ENCODE measurements around the gene POMT2. TPM values are rescaled to one million over a fixed set of nuclear protein-coding genes. Genes with fewer than 3 reads are reported as not detected.

The POMT2 gene, protein sequence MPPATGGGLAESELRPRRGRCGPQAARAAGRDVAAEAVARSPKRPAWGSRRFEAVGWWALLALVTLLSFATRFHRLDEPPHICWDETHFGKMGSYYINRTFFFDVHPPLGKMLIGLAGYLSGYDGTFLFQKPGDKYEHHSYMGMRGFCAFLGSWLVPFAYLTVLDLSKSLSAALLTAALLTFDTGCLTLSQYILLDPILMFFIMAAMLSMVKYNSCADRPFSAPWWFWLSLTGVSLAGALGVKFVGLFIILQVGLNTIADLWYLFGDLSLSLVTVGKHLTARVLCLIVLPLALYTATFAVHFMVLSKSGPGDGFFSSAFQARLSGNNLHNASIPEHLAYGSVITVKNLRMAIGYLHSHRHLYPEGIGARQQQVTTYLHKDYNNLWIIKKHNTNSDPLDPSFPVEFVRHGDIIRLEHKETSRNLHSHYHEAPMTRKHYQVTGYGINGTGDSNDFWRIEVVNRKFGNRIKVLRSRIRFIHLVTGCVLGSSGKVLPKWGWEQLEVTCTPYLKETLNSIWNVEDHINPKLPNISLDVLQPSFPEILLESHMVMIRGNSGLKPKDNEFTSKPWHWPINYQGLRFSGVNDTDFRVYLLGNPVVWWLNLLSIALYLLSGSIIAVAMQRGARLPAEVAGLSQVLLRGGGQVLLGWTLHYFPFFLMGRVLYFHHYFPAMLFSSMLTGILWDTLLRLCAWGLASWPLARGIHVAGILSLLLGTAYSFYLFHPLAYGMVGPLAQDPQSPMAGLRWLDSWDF
- total RNA-seq, result 8.4 and 10.0 TPM in 2 replicates

DNA sequence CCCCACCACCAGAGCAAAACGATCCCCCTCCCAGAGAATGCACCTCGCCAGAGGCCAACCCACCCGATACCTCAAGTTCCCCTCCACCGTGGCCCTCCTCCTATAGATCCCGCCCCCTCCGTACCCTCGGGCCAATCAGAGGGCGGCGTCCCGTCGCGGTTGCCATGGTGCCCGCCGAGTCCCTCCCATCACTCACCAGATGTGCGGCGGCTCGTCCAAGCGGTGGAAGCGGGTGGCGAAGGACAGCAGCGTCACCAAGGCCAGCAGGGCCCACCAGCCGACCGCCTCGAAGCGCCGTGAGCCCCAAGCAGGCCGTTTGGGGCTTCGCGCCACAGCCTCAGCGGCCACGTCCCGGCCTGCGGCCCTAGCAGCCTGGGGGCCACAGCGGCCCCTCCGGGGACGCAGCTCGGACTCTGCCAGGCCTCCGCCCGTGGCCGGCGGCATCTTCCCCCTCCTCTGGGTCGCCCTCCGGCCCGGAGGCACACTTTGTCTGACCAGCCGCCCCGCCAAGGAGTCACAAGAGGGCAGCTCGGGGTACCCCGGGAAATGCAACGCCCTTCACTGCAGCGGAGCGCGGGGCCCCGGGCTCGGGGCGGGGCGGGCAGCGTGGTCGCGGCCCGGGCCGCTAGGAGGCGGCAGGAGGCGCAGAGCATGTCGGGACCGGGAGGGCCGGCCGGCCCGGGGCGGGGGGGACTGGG is at the start of gene POMT2:
Gene POMT2, minus strand, starts transcription at position 646 of the 698 bp plus-strand sequence. Its CDS starts 202 bp downstream, at position 444.

DNA sequence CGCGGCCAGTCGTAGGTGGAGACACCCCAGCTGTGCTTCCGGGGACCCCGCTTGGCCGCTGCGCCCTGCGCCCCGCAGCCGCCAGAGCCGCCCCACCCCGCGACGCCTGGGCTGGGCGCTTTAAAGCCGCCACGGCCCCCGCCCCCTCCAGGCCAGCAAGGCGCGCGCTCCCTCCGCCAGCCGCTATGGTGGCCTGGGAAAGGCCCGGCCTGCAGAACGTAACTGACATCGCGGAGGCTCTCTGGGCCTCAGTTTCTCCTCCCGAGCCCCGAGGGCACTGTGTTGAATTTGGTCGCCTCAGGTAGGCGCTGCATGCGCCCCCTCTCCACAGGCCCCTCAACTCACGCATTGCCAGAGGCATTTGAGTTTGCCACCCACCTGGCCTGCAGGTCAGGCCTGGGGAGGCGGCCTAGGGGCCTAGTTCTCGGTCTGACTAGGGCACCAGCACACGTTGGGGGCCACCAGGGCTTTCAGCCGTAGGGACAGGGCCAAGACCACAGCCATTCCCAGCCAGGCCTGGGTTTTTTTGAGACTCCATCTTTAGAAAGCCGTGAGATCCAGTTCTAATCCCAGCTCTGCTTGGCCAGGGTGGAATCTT is 49.5 kb downstream of the POMT2 start, which contains the start of gene NGB:
Gene NGB, minus strand, starts transcription at position 94 of the 598 bp plus-strand sequence. CDS start 269 bp downstream, outside the sequence.

Other genes starting within 250 kb of the POMT2 start
- 14.3 and 16.7 TPM in 2 replicates for gene CIPC, start 222.6 kb downstream of the POMT2 start, total RNA-seq
- under 0.01 TPM in 1 of 2 replicates, not detected in the other for gene ZDHHC22, start 179.1 kb downstream of the POMT2 start, total RNA-seq
- 0.32 TPM in 1 of 2 replicates, not detected in the other for gene TMEM63C, start 139.1 kb downstream of the POMT2 start, total RNA-seq
- gene NGB, start 49.7 kb downstream of the POMT2 start, total RNA-seq, result not detected in 2 replicates
- gene GSTZ1, start 153 bp upstream of the POMT2 start, total RNA-seq, result 14.3 and 23.4 TPM in 2 replicates
- 11.0 and 13.8 TPM in 2 replicates for gene TMED8, start 56.2 kb upstream of the POMT2 start, total RNA-seq
- gene SAMD15, start 56.5 kb upstream of the POMT2 start, total RNA-seq, result 2.3 and 4.0 TPM in 2 replicates
- gene NOXRED1, start 102.6 kb upstream of the POMT2 start, total RNA-seq, result 0.15 TPM in 1 of 2 replicates, not detected in the other
- 35.4 and 36.0 TPM in 2 replicates for gene VIPAS39, start 136.7 kb upstream of the POMT2 start, total RNA-seq
- gene AHSA1, start 137.2 kb upstream of the POMT2 start, total RNA-seq, result 186 and 213 TPM in 2 replicates
- under 0.01 TPM in 1 of 2 replicates, not detected in the other for gene ISM2, start 177.9 kb upstream of the POMT2 start, total RNA-seq

Measured in epithelial cell of umbilical artery (primary cell).